SKM-1 (cell line): Measurements from ENCODE around the gene UCN2.

Source experiments
- DNase-seq: peaks from one replicate; lab custom pipeline; 2025; ENCODE audit not compliant: unreplicated experiment; lab: John Stamatoyannopoulos, UW

The UCN2 gene

GRCh38 chr3:48591886-48592518 is 28.4 kb upstream of the UCN2 start:
- DNase-seq = no peak

DNA sequence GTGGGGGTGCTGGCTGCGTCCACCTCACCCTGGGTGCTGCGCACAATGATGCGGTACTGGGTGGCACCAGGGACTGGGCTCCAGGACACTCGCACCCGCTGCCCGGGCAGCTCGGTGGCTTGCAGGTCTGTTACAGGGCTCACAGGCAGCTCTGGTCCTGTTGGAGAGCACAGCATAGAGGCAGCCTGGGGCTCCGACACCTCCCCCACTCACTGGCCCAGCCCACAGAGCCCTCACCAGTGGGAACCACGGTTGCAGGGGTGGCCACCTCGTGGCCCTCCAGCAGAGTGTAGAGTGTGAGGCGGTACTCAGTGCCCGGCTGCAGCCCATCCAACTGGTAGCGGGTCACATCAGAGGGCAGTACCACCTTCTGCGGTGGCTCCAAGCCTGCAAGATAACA is 27.9 kb upstream of the UCN2 start:
- no peak for DNase-seq

- DNase-seq = no peak
These were observed 24.6 kb upstream of the UCN2 start for GRCh38 chr3:48588230-48588629.

DNA sequence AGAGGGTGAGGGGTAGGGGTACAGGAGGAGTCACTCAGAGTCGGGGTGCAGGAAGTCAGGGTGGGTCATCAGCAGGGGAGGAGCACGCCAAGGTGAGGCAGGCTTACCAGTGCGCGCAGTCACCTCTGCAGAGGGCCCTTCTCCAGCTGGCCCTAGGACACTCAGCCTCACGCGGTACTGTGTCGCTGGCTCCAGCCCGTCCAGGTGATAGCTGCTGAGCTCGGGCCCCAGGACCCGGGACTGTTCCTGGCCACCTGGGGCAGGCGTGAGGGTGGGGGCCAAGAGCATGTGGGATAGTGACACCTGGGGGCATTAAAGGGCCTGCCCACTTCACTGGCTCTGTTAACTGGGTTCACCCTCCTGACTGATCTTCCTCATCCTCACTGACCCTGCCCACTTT is 24.1 kb upstream of the UCN2 start:
- DNase-seq = no peak

DNA sequence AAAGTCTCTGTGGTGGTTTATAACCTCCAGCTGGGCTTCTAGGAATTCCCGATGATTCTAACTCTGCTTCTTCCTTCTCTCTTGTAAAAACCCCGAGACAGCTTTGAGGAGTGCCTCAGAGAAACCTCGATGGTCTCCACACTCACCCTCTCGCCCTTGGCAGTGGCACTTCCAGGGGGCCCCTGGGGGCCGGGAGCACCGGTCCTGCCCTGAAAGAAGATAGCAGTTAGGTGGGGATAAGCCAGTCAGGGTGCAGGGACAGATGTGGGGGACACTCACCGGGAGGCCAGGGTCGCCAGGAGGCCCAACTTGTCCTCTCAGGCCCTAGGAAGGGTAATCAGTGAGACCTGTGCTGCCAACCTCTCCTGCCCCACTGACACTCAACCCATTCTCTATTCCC is 21.8 kb upstream of the UCN2 start:
- no peak for DNase-seq

- no peak for DNase-seq
These were observed 21.3 kb upstream of the UCN2 start for GRCh38 chr3:48584836-48585235.

- DNase-seq = no peak
These were observed 18.3 kb upstream of the UCN2 start for GRCh38 chr3:48581621-48582481.

DNA sequence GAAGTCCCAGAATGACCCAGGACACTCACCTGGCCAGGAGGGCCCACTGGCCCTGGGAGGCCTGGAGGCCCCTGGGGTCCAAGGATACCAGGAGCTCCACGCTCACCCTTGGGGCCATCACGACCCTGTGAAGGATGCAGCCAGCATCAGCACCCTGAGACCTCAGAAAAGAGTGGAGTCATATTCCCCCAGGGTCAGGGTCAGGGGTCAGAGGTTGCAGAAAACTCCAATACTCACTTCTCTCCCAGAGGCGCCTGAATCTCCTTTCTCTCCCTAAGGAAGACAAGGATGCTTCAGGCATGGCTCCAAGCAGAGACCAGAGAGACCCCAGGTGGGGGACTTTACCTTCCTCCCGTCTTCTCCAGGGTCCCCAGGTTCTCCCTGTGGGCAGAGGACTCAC is 13.1 kb upstream of the UCN2 start:
- no peak for DNase-seq

GRCh38 chr3:48575366-48575765 is 11.8 kb upstream of the UCN2 start:
- no peak for DNase-seq

DNA sequence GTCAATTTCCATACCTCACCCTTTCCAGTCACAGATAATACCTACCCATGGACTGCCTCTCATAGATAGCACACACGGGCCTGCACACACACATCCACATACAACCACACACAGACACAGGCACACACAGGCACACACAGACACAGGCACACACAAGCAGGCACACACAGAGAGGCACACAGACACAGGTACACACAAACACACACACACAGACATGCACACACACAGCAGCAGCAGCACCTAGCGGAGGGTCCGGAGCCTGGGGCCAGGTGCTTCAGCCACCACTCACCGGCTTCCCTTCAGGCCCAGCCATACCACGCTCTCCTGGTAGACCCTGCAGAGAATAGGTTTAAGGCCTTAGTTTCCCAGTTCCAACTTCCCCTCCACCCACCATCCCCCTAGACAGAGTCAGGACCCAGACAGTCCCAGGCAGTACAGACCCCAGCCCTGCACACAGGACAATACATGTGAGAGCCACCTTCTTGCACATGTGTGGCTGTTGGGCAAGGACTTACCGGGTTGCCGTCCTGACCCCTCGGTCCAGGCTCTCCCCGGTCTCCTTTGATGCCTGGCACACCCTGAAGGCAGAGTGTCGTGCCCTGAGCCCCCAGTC is 10.5 kb upstream of the UCN2 start:
- DNase-seq = no peak

DNA sequence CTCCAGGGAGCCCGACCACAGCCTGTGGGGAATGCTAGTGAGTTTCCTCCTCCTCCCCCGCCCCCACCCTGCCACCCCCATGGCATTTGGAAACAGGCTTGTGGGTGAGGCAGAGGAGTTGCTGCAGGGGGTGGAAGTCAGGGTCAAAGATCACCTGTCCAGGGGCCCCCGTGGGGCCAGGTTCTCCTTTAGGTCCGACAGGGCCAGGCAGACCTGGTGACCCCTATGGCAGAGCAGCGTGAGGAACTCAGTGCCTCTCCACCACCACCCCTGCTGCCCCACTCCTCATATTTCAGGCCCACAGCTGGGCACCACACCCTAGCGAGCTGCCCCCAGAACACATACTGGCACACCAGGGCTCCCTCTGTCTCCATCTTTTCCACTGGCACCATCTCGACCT is 8.9 kb upstream of the UCN2 start:
- no peak for DNase-seq

GRCh38 chr3:48571938-48572337 is 8.4 kb upstream of the UCN2 start:
- DNase-seq = no peak

DNA sequence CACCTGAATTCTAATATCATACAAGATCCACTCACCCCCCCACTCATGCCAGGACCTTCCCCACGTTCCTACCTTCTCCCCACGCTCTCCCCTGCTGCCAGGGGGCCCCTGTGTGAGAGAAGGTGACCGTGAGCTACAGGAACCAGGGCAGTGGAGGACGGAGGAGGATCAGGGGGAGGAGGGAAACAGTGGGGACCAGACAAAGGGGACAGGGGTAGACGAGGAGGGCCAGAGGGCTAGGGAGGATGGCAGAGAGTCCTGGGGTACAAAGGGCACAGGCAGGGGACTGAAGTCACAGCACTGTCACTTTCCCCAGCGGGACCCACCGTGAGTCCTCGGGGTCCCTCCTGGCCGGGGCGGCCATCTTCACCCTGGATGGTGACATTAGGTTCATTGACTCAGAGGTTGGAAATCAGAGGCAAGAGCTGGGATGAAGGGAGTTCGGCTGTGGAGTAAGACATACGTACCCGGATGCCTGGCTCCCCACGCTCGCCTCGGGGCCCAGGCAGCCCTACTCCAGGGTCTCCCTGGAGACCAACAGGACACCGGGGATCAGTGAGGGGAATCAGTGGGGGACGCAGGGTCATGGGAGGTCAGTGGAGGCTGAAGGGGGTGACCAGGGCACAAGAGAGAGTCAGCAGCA is 6.3 kb upstream of the UCN2 start:
- DNase-seq = no peak

- DNase-seq = no peak
These were observed 5.8 kb upstream of the UCN2 start for GRCh38 chr3:48569400-48569799.

DNA sequence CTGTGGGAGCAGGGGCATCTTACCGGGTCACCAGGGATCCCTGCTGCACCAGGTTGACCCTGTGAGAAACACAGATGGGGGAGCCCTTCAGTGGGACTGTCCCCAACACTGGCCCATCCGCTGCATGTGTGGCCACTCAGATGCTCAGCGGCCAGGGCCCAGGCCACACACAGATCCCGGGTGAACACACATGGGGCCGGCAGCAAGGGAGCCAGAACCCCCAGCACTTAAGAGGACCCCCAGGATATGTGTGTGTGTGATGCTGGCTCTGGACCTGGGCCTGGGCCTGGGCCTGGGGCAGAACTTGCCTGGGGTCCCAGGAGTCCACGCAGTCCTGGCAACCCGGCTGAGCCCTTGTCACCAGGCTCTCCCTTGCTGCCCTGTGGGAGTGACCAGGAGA is 4.9 kb upstream of the UCN2 start:
- DNase-seq = no peak

- DNase-seq = no peak
These were observed 3.9 kb upstream of the UCN2 start for GRCh38 chr3:48567500-48567899.

DNA sequence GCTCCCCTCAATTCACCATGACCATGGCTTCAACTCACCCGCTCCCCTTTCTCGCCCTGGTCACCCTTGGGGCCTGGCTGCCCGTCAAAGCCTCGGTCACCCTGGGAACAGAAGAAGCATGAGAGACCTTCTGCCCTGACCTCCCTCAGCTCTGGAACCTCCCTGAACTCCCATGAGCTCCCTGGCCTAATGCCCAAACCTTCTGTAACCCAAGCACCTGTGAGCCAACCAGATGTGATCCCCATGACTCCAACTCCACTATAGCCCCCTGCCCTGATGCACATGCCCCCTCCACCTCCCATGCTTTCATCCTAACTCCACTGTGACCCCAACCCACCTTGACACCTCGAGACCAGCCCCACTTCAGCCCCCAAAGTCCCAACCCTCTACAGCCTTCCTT is 3.5 kb upstream of the UCN2 start:
- DNase-seq = no peak

GRCh38 chr3:48566401-48566760 is 2.8 kb upstream of the UCN2 start:
- DNase-seq = no peak

DNA sequence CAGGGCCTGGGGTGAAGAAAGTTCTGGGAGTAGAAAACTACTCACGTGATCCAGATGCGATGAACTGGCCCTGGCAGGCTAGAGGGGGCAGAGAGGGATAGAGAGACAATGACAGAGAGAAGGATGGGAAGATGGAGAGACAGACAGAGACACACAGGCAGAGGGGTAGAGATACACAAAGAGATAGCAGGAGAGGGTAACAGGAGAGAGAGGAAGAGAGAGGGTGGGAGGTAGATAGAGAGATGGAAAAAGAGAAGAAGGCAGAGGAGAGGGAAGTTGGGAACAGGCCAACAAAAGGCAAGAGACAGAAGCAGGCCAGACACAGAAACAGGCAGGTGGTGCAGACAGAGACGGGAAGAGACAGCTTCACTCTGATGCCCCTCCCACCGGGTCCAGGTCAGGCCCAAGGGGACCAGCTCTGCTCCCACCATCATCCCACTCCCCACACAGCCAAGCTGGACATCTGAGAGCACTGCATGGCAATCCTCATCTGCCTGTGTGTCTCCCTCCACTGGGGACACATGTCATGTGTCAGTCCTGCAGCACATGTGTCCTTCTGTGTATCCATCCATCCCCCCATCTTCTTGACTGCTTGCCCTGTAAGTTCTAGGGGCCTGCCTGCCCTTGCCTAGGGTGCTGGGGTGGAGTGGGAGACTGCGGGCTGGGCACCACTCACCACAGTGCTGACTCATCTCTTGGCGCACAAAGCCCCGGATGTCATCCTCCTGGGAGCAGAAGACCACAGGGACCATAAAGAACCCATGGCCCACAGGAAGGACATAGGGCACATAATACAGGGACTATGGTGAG is 2.2 kb upstream of the UCN2 start:
- no peak for DNase-seq

DNA sequence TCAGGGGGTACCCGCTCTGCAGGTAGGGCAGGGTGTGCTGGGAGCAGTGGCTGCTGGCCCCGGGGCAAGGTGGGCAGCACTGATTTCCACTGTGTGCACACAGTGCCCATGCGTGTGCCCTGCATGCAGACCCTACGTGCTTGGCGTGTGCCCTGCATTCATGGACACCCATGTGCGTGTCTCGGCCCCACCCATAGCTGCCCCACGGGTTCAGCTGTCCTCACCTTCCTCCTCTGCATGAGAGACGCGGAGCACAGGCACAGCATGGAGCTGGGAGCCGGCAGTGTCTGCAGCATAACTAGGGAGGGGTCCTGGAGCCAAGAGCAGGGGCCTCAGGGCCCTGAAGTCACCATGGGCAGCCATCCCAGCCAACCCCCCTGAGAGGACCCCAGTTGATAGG is 1.6 kb upstream of the UCN2 start:
- no peak for DNase-seq

GRCh38 chr3:48564667-48565066 is 1.1 kb upstream of the UCN2 start:
- no peak for DNase-seq
